Measurements from ENCODE around the gene PUS3.

PUS3 gene

GRCh38 chr11:125902927-125903710 lies at the start of gene PUS3:
Gene PUS3 (minus strand): TSS chr11:125903206. CDS start chr11:125896284, 6,922 bp downstream.
- no peak for TF ChIP-seq CTCF (IDR thresholded peaks at IDR 0.05; ENCODE audit: poor library complexity, severe bottlenecking)
- Histone ChIP-seq H3K4me1 (ENCODE audit: insufficient read depth, poor library complexity, severe bottlenecking) (no peaks in the 10 kb centered on the region), H3K36me3 (ENCODE audit: low read depth) (peaks cover 20% of the 10 kb centered on the region), H3K27me3 (ENCODE audit: insufficient read depth, poor library complexity, severe bottlenecking) (peaks cover 25% of the 10 kb centered on the region), H3K27ac (ENCODE audit: poor library complexity, severe bottlenecking) (peak within 1 kb of the TSS; percentile 11), H3K9me3 (ENCODE audit: severe bottlenecking) (no peaks in the 10 kb centered on the region), H3K4me3 (ENCODE audit: severe bottlenecking) (peak within 1 kb of the TSS; percentile 56)
- DNase-seq (ENCODE audit: low spot score) (peak; percentile 87), ATAC-seq (ENCODE audit: low read depth) (peak; percentile 93)

- H3K27me3 ChIP-seq (ENCODE audit: insufficient read depth, poor library complexity, severe bottlenecking) = no peaks in the 10 kb centered on the region
- H3K9me3 ChIP-seq (ENCODE audit: severe bottlenecking) = no peaks in the 10 kb centered on the region
- H3K27ac ChIP-seq (ENCODE audit: poor library complexity, severe bottlenecking) = peak overlapping the region; percentile 73
- ATAC-seq (ENCODE audit: low read depth) = peak; percentile 71
- no peak overlapping the region for H3K4me3 ChIP-seq (ENCODE audit: severe bottlenecking)
- DNase-seq (ENCODE audit: low spot score) = no peak
- H3K4me1 ChIP-seq (ENCODE audit: insufficient read depth, poor library complexity, severe bottlenecking) = peaks cover 18% of the 10 kb centered on the region
- TF ChIP-seq CTCF (IDR thresholded peaks at IDR 0.05; ENCODE audit: poor library complexity, severe bottlenecking) = no peak
- H3K36me3 ChIP-seq (ENCODE audit: low read depth) = no peaks in the 10 kb centered on the region
Observed at GRCh38 chr11:125952559-125952958, 49.6 kb upstream of the PUS3 start.

GRCh38 chr11:125951731-125952130 lies 48.7 kb upstream of the PUS3 start:
- H3K9me3 ChIP-seq (ENCODE audit: severe bottlenecking) = no peaks in the 10 kb centered on the region
- H3K4me3 ChIP-seq (ENCODE audit: severe bottlenecking) = no peak overlapping the region
- no peak for ATAC-seq (ENCODE audit: low read depth)

GRCh38 chr11:125950696-125951651 lies 48.0 kb upstream of the PUS3 start:
- H3K4me1 ChIP-seq (ENCODE audit: insufficient read depth, poor library complexity, severe bottlenecking) = peaks cover 18% of the 10 kb centered on the region
- no peaks in the 10 kb centered on the region for H3K9me3 ChIP-seq (ENCODE audit: severe bottlenecking)
- H3K4me3 ChIP-seq (ENCODE audit: severe bottlenecking) = no peak overlapping the region
- H3K27ac ChIP-seq (ENCODE audit: poor library complexity, severe bottlenecking) = no peak overlapping the region
- DNase-seq (ENCODE audit: low spot score) (no peak), ATAC-seq (ENCODE audit: low read depth) (no peak)
- TF ChIP-seq CTCF (IDR thresholded peaks at IDR 0.05; ENCODE audit: poor library complexity, severe bottlenecking) = no peak
- no peaks in the 10 kb centered on the region for H3K36me3 ChIP-seq (ENCODE audit: low read depth)
- no peaks in the 10 kb centered on the region for H3K27me3 ChIP-seq (ENCODE audit: insufficient read depth, poor library complexity, severe bottlenecking)

More at GRCh38 chr11:125951731-125952130, 48.7 kb upstream of the PUS3 start:
- Histone ChIP-seq H3K27me3 (ENCODE audit: insufficient read depth, poor library complexity, severe bottlenecking) (no peaks in the 10 kb centered on the region), H3K4me1 (ENCODE audit: insufficient read depth, poor library complexity, severe bottlenecking) (peaks cover 18% of the 10 kb centered on the region), H3K27ac (ENCODE audit: poor library complexity, severe bottlenecking) (peak overlapping the region; percentile 73), H3K36me3 (ENCODE audit: low read depth) (no peaks in the 10 kb centered on the region)
- DNase-seq (ENCODE audit: low spot score) = no peak
- TF ChIP-seq CTCF (IDR thresholded peaks at IDR 0.05; ENCODE audit: poor library complexity, severe bottlenecking) = no peak

Measured in RWPE2 (cell line).